ENCODE measurements around the gene ME1.
"Not testable (repeated sequence)": the region's sequence is repeated elsewhere in the genome, so short reads cannot be mapped to it uniquely, and the experiment has no call there.

The ME1 gene

DNA sequence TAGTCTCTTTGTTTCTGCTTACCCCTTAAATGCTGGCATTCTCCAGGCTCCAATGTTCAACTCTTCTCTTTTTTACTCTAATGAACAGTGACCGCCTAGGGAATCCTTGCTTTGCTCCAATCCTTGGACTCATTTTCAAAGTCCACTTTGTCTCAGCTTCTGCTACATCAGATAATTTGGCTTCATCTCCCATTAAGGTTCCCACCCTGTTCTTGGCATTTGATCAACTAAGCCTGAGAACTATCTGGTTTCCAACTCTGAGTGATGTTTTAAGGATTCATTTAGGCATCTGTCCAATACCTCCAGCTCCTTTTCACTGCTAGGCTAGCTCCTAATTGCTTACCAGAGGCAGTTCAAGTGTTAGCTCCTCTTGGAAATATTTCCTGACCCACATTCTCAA is 64.9 kb downstream of the ME1 start:
- intact Hi-C loops (cut with DNase I): no loop called here
- no peak for DNase-seq

DNA sequence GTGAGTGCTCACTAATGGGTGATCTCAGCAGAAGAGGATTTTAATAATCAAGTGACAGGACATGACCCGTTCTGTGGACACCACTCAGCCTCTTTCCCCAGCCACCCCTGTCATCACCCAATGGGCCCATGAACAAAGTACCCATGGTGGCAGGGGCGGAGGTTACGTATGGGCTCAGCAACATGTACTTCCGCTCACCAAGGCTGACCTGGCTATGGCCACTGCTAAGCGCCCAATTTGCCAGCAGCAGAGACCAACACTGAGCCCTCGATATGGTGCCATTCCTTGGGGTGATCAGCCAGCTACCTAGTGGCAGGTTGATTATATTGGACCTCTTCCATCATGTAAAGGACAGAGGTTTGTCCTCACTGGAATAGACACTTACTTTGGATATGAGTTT is 68.5 kb downstream of the ME1 start:
- DNase-seq: peak in 1 of 10 donors; percentile 63
- intact Hi-C loops (cut with DNase I): not testable (repeated sequence)

DNA sequence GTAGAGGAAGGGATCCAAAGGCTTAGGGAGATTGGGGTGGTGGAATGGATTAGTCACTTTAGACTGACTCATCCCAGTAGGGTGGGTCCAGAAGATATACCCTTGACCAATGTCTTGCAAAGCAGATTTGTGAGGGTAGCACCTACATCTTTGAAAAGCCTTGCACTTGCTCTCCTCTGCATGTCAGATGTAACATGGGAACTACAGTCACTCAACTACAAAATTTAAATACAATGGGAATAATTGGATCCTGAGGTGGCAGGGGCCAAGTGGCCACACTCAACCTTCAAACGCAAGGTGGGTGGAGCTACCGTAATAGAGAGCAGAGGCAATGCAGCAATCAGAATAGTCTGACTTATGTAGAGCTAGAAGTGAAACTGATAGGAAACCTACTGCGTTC is 71.2 kb downstream of the ME1 start:
- DNase-seq: no peak
- intact Hi-C loops (cut with DNase I): no loop called here

DNA sequence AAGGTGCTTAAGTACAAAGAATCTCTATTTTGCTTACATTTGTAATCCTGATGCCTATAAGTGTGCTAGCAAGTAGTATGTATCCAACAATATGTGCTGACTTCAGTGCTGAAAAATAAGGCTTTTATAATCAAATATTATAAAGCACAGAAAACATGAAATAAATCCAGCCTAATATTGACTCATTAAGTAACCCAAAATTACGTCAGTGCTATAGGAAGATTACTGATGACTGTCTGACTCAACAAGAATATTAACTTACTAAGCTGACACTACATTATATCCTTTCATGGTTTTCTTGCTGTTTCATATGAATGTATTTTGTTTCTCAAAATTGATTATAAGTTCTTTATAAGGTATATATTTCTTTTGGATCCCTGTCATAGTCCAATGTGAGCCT is 76.1 kb downstream of the ME1 start:
- no peak for DNase-seq
- intact Hi-C loops (cut with DNase I): no loop called here

DNA sequence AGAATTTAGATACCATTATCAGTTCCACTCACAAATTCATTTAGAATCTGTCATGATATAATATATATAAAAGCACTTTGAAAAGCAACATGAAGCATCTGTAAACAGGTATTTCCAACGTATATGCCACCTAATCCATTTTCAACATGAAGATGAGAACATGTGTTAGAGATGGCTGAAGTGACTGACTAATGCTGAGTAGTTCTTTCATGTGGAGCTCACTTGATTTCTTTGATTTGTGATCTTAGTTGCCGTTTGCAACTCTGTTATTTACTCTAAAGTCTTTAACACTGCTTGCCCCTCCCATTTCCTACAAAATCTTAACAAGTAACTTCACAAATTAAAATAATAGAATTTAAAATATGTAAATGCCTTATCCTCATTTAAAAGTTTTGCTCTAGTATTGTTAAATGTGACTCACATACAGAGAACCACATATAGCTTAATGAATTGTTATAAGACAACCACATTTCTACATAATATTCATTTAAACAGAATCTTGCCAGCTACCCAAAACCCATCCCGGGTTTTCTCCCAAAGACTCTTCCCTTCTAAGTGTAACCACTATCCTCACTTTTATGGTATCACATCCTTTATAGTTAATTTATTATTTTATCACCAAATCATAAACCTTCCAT is 78.3 kb downstream of the ME1 start:
- intact Hi-C loops (cut with DNase I): no loop called here
- DNase-seq: no peak

DNA sequence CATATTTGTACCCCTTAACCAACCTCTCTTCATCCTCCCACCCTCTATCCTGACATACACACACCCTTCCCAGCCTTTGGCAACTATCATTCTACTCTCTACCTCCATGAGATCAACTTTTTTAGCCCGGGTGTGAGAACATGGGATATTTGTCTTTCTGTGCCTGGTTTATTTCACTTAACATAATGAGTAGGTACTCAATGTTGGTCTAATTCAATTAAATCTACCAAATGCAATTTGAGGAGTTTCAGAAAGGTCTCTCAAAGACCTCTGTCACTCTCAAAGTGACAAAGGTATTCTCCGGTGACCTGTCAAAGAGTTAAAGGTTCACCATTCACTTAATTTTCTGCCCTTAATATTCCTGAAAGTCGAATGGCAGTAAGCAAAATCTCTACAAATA is 87.7 kb downstream of the ME1 start:
- DNase-seq: no peak
- intact Hi-C loops (cut with DNase I): no loop called here

DNA sequence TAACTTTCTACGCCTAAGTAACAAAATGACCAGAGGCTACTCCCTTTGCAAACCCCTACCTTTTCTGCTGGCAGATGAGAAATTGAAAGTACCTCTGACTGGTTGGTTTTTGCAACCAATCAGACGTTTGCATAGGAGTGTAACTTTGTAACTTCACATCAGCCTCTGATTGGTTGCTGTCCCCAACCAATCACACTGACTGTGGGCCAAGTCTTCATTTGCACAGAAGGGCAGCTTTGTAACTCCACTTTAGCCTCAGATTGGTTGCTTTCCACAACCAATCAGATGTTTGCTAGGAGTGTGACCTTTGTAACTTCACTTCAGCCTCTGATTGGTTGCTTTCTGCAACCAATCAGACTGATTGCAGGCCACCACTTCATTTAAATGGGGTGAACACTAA is 89.1 kb downstream of the ME1 start:
- intact Hi-C loops (cut with DNase I): no loop called here
- DNase-seq: no peak

DNA sequence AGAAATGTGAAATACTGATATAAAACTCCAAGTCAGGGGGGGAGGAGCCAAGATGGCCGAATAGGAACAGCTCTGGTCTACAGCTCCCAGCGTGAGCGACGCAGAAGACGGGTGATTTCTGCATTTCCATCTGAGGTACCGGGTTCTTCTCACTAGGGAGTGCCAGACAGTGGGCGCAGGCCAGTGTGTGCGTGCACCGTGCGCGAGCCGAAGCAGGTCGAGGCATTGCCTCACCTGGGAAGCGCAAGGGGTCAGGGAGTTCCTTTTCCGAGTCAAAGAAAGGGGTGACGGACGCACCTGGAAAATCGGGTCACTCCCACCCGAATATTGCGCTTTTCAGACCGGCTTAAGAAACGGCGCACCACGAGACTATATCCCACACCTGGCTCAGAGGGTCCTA is 96.9 kb downstream of the ME1 start:
- peak in 1 of 10 donors; percentile 67 for DNase-seq
- intact Hi-C loops (cut with DNase I): not testable (repeated sequence)

DNA sequence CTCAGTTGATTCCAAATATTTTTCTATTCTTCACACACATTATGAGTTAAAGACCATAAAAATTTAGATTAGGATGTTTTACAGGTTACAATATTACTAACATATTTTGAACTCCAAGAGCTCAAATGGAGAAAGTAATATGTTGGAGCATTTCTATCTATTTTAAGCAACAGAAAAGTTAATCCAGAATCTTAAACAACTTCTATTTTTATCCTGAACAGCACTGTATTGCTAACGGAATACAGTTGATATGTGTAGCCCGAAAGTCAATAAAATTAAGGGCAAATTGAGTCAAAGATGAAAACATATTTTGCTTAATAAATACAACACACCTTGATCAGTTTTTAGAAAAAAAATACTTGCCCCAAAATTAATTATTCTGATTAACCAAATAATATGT is 97.4 kb downstream of the ME1 start:
- DNase-seq: no peak
- intact Hi-C loops (cut with DNase I): no loop called here

DNA sequence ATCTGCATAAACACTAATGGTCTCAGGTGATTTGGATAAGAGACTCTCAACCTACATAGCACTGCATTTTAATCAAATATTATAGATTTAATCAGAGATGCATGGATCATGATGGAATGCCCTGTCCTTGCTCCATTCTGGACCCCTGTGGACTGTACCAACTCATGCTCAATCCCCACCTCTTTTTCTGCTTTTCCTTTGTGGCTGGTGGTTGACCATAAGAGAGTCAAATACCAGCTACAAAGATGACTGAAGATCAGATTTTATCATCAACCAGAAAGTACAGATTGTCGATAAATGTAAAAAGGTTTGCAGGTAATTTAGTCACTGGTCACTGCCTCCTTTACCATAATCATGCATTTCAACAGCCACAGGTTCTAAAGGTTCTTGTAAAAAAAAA is 116.2 kb downstream of the ME1 start:
- DNase-seq: no peak
- intact Hi-C loops (cut with DNase I): no loop called here

DNA sequence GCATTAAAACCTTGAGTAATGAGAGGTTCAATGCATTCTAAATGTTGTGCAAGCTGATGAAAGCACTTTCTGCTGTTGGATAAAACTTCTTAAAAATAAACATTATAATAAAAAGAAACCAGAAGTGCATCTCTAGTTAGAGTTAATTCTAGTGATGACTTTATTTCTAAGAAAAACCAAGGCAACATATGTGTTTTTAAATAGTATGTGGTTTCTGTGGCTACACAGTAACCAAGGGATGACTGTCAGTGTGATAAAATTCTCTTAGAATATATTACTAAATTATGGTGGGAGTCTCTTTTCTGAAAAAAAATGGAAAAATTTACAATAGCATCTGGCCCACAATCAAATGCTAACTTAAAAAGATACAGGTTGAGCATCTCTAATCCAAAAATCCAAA is 117.0 kb downstream of the ME1 start:
- intact Hi-C loops (cut with DNase I): no loop called here
- no peak for DNase-seq

DNA sequence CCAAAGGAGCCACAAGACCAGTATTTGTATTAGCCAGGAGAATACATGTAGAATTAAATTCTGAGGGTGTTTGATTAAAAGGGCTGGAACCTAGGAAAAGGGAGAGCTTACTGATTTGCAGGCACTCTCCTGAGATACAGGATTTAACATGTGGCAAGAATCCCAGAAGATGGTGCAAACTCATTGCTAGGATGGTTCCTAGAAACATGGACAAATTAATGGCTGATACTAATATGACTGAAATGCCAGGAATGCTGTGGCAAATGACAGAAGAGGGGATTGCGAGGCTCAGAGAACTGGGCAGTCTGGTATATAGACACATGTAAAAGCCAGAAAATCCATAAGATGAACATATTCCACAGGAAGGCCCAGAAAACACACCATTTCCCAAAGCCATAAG is 119.6 kb downstream of the ME1 start:
- intact Hi-C loops (cut with DNase I): no loop called here
- DNase-seq: no peak

DNA sequence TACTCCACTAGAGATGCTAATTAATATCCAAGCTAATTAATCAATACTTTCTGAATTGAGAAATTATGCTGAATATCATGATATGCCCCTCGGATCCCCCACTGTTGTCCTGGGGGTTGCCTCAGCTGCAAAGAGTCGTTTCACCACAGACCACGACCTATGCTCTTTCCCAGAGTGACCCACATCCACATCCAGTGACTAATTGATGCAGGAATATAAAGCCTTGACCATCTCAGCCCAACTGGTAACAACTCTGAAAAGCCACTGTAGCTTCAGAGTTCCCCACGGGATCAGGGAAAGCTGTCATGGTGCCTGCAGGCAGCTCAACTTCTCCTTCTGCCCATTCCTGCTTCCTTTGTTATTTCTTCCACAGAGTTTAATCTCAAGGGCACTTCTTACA is 120.8 kb downstream of the ME1 start:
- no peak for DNase-seq
- intact Hi-C loops (cut with DNase I): no loop called here

DNA sequence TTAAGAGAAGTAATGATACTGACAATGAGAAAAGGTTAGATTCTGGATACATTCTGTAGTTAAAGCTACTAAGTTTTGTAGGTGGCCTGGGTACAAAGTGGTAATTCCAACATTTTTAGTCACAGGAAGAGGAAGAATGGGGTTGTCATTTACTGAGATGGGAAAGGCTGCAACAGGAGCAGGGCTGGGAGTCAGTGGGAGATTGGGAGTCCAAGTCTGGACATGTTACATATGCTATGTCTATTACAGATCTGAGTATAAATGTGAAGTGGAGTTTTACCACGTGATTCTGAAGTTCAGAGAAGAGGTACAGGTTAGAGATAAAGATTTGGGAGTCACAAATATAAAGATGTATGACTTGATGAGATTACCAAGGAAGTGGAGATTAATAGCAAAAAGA is 121.5 kb downstream of the ME1 start:
- intact Hi-C loops (cut with DNase I): no loop called here
- no peak for DNase-seq

DNA sequence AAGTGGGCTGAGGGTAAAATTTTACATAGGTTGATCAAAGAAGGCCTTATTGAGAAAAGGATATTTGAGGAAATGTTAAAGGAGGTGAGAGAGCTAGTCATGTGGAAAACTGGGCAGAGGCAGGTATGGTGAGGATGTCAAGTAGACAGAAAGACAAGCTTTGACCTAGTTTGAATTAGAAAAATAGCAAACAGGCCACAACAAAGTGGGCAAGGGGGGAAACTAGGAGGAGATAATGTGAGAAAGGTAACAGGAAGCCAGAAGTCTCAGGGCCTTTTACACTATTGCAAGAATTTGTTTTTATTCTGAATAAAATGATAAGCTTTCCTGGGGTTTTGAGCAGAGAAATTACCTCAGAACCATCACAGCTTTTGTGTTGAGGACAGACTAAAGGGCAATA is 122.0 kb downstream of the ME1 start:
- DNase-seq: no peak
- intact Hi-C loops (cut with DNase I): no loop called here

DNA sequence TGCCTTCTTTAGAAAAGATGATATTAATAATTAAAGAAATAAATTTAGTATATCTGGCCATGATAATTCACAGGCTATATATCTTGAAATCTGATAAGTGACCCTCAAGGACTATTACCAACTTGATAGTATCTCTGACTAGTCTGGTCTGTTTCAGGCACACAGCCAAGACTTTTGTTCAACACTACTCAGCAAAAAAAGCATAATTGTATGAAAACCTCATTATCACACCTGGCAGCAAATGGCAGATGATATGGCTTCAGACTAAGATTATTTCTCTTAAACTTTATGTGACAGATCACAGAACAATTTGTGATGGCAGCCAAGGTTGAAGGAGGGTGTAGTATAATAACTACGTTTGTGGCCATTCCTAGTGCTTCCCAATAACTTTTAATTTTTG is 123.0 kb downstream of the ME1 start:
- no peak for DNase-seq
- intact Hi-C loops (cut with DNase I): no loop called here

DNA sequence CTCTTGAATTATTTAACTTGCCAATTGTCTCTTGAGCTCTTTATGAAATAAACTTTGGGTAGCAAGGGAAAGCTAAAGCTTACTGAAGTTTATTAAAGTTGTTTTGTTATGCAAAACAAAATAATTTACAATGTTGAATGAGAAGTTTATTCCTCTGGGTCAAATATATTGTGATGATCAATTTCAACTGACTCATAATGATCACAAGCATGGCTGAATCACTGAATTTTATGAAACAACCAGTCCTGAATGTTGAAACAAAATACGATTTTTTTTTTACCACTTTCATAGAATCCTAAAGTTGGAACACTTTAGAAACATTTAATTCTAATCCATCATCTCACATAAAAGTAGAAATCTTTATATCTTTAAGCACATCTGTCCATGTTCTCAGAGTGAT is 127.4 kb downstream of the ME1 start:
- DNase-seq: no peak
- intact Hi-C loops (cut with DNase I): no loop called here

DNA sequence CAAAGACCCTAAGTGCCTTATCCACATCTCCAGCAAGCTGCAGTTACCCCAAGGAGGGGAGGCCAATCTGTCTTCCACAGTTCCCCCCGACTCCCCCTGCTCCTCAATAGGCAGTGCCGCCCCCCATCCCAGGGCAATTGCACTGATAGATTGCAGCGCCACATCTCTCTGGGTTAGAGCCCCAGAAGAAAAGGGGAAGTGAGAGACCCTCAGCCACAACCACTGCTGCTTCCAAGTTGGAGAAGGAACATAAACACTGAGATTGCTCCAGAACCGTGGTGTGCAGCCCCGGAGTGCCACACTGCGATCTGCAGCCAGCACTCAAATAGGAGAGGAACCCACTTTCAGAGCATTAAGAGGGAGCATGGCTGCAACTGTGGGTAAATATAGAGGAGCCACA is 136.2 kb downstream of the ME1 start:
- no peak for DNase-seq
- intact Hi-C loops (cut with DNase I): no loop called here

DNA sequence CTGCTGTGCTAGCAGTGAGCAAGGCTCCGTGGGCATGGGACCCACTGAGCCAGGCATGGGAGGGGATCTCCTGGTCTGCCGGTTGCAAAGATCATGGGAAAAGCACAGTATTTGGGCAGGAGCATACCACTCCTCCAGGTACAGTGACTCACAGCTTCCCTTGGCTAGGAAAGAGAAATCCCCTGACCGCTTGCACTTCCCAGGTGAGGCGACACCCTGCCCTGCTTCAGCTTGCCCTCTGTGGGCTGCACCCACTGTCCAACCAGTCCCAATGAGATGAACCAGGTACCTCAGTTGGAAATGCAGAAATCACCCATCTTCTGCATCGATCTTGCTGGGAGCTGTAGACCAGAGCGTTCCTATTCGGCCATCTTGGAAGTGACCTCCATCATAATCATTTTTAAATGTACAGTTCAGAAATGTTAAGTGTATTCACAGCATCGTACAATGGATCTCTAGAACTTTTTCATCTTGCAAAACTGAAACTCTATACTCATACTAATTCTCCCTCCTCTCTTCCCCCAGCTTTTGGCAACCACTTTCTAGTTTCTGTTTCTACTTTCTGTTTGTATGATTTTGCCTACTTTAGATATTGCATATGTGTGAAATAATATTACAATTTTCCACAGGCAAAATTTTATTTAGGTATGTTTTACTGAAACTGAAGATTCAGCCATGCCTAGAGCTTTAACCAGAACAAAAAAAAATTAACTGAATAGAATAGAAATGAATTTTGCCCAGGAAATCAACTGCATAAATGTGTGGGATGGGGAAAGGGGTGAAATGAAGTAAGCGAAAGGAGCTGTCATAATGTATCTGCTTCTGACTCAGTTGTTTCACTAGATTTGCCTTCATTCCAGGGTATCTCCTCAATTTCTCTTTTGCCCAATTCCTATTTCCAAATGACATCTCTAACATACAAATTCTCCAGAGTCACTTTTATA is 137.7 kb downstream of the ME1 start:
- no peak for DNase-seq
- intact Hi-C loops (cut with DNase I): no loop called here

DNA sequence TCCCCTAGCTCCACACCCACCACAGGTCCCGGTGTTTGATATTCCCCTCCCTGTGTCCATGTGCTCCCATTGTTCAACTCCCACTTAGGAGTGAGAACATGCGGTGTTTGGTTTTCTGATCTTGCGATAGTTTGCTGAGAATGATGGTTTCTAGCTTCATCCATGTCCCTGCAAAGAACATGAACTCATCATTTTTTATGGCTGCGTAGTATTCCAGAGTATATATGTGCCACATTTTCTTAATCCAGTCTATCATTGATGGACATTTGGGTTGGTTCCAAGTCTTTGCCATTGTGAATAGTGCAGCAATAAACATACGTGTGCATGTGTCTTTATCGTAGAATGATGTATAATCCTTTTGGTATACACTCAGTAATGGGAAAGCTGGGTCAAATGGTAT is 143.6 kb downstream of the ME1 start:
- DNase-seq; intact Hi-C loops (cut with DNase I): not testable (repeated sequence)

DNA sequence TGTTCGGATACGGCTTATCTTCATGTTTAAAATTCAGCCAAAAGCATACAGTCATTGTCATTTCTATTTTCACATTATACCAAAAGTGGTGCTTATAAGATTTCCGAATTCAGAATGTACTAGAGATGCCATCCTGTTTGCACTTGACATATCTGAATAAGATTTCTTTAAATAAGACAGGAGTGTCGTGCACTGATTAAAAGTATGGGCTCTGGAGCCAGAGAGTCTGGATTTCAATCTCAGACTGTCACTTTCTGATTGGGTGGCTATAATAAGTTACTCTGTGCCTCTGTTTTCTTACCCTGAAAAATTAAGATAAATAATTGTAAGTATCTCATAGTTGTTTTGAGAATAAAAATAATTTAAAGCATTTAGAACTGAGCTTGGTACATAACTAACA is 144.9 kb downstream of the ME1 start:
- intact Hi-C loops (cut with DNase I): no loop called here
- no peak for DNase-seq

DNA sequence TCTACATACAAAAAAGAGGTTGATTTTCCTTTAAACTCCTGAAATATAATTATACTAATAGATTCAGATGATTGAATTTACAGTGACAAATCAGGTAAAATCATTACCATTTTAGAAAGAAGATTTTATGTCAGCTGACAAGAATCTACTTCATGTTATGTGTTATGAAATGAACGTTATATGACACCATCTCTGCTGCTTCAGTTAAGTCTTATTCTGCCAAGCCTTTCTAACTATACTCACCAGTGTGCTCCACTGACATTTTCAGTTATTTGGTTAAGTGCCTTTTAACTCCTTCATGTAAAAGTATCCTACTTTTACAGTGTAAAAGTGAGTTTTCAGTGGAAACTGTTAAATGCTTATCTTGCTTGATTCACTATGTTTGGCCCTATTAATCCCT is 157.3 kb downstream of the ME1 start:
- intact Hi-C loops (cut with DNase I): no loop called here
- DNase-seq: no peak
